Epithelial cell of proximal tubule (primary cell): ENCODE results near the gene GNG10. TPM values are rescaled to one million over a fixed set of nuclear protein-coding genes. Genes with fewer than 3 reads are reported as not detected.

Experiments used
- DNase-seq: peaks from one replicate; pipeline ENCODE4 v3.0.0-alpha.2; 2011; ENCODE audit warnings: low read depth
- H3K4me3 ChIP-seq: 2 replicates; pipeline ENCODE4 v1.5.1; 2011; ENCODE audit warnings: low read depth, mild to moderate bottlenecking, low read length
- CTCF ChIP-seq: conservative IDR thresholded peaks from 2 replicates; pipeline ENCODE4 v1.5.1; 2012; ENCODE audit warnings: low read depth, mild to moderate bottlenecking, low read length
- total RNA-seq: library from RNA; depleted of rRNA; stranded (reverse); fragments of >200 nt; gene quantifications from 2 replicates; pipeline ENCODE4 v1.2.3, GENCODE V29; 2015

The GNG10 gene
- total RNA-seq, 1 donor from 2014 or later = 74.3 TPM

- peak overlapping the region; percentile 10 for H3K4me3 ChIP-seq
- DNase-seq = no peak
- TF ChIP-seq CTCF = peak; percentile 52
Measured at GRCh38 chr9:111691672-111692329, 30.4 kb downstream of the GNG10 start.

DNA sequence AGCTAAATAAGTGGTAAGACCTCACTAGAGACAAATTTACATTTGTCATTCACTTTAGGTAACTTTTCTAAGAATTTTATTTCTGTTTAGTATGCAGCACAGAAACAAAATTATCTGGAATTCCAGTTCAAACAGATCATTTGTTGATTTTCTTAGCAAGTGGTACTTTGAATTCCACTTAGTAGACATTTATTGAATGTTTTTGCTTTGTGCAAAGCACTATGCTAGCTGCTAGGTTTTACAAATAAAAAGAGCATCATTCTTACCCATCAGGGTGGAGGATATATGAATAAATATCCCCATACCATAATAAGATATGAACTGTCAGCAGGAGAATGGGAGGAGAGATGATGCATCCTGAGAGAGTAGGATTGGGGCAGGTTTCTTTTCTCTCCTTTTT lies 35.4 kb downstream of the GNG10 start:
- TF ChIP-seq CTCF = no peak
- no peak overlapping the region for H3K4me3 ChIP-seq
- no peak for DNase-seq

- DNase-seq = no peak
- H3K4me3 ChIP-seq = no peak overlapping the region
- no peak for TF ChIP-seq CTCF
Measured at GRCh38 chr9:111700776-111701175, 39.4 kb downstream of the GNG10 start.

DNA sequence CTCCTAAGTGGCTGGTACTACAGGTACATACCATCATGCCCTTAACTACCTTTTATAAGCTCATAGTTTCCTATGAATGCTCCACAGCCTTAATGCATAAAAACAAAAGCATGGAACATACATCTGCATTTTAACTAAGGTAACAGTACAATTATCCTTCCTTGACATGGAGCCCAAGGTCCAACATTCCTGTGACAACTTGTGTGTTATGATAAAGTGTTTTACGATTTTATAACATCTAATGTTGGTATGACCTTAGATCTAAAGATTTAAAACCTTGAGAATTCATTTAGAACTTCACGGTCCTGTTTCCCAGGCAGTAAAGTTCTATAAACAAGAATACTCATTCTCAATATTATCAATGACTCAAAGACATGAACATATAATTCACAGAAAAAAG lies 43.1 kb downstream of the GNG10 start:
- no peak for DNase-seq
- no peak for TF ChIP-seq CTCF
- H3K4me3 ChIP-seq = no peak overlapping the region

DNA sequence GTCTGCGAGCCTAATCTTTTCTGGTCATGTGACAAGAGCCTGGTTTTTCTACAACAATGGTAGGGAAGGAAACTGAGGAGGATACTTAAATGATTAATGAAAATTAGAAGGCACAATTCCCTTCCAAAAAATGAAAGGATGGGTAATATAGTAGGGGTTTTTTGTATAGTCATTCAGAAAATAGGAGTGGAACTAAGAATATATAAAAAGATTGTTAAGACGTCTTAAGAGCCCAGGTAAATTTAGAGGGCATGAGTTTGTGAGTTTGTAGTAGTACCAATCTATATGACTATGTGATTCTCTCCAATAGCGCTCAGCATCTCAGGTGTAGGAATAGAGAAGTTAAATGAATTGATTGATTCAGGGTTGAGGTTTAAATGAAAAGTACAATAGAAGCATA lies 50.1 kb downstream of the GNG10 start:
- no peak for DNase-seq
- TF ChIP-seq CTCF = no peak
- H3K4me3 ChIP-seq = no peak overlapping the region

GRCh38 chr9:111712369-111712768 lies 51.0 kb downstream of the GNG10 start:
- H3K4me3 ChIP-seq = no peak overlapping the region
- no peak for TF ChIP-seq CTCF
- no peak for DNase-seq

- no peak overlapping the region for H3K4me3 ChIP-seq
- DNase-seq = no peak
- TF ChIP-seq CTCF = no peak
Measured at GRCh38 chr9:111715471-111715870, 54.1 kb downstream of the GNG10 start.
